Body of pancreas (tissue), 4 donors: Measurements from ENCODE around the gene CCDC86. TPM values are rescaled to one million over a fixed set of nuclear protein-coding genes. Genes with fewer than 3 reads are reported as not detected.

Source experiments
- ATAC-seq: fragments of 150-250 bp; one replicate; pipeline ENCODE4 v1.9.1; 2016
- DNase-seq, 4 donors: peaks; one replicate each; pipeline ENCODE4 v3.0.0-alpha.2; 2019
- H3K27ac ChIP-seq, 4 donors: fragments of 200-600 bp; sonication (generic); 1 replicate in 3 of 4; 2 replicates in 1 of 4; pipeline versions ENCODE4 v1.5.1 to v1.6.1; 2016 to 2019; ENCODE audit warnings: mild to moderate bottlenecking in 1 of 4, mixed read lengths in 1 of 4, moderate library complexity in 1 of 4
- H3K27me3 ChIP-seq, 2 donors: fragments of 200-600 bp; sonication (generic); one replicate each; pipeline ENCODE4 v1.6.0; 2016; ENCODE audit warnings: mild to moderate bottlenecking in 1 of 2
- H3K36me3 ChIP-seq, 2 donors: fragments of 200-600 bp; sonication (generic); replicated peaks in 1 of 2; 2 replicates each; pipeline ENCODE4 v1.5.1; 2016; ENCODE audit warnings: low read depth in 2 of 2; ENCODE audit not compliant: insufficient read depth in 1 of 2
- H3K4me1 ChIP-seq: fragments of 200-600 bp; sonication (generic); one replicate; pipeline ENCODE4 v1.6.0; 2016
- H3K4me3 ChIP-seq, 2 donors: fragments of 200-600 bp; sonication (generic); 1 replicate in 1 of 2; 2 replicates in 1 of 2; pipeline ENCODE4 v1.5.1; 2016 to 2019
- H3K9me3 ChIP-seq, 3 donors: fragments of 200-600 bp; sonication (generic); 1 replicate in 2 of 3; 2 replicates in 1 of 3; pipeline ENCODE4 v1.5.1; 2016
- POLR2A ChIP-seq, 3 donors: fragments of 450-650 bp; IDR thresholded peaks; one replicate each; pipeline ENCODE4 v1.6.1; 2016; ENCODE audit warnings: antibody characterized with exemption in 3 of 3, mild to moderate bottlenecking in 2 of 3
- WGBS, 2 donors: methylation state at CpG; one replicate each; pipeline ENCODE4 v1.1.5; 2017; 5-methylcytosine and 5-hydroxymethylcytosine counted together
- intact Hi-C: fragments of 100-400 bp; cut with DNase I; formaldehyde crosslinking; loops from one replicate; pipeline ENCODE4 v1.15.1; 2023
- total RNA-seq, 2 donors: library from RNA; depleted of rRNA; stranded (reverse); fragments of >200 nt; gene quantifications; one replicate each; pipeline ENCODE4 v1.1.0, GENCODE V29; 2016
- TF ChIP-seq, protein P1 (sequence below), 7 experiments: fragments of 450-650 bp in 4 of 7; fragments of 200-600 bp in 3 of 7; sonication (generic) in 3 of 7; IDR thresholded peaks; one replicate each; pipeline ENCODE4 v1.5.1; 2016 to 2019; ENCODE audit warnings: antibody characterized with exemption in 7 of 7

CCDC86 gene
- total RNA-seq, 2 donors from 2014 or later, result 14.8 to 26.4 TPM

DNA sequence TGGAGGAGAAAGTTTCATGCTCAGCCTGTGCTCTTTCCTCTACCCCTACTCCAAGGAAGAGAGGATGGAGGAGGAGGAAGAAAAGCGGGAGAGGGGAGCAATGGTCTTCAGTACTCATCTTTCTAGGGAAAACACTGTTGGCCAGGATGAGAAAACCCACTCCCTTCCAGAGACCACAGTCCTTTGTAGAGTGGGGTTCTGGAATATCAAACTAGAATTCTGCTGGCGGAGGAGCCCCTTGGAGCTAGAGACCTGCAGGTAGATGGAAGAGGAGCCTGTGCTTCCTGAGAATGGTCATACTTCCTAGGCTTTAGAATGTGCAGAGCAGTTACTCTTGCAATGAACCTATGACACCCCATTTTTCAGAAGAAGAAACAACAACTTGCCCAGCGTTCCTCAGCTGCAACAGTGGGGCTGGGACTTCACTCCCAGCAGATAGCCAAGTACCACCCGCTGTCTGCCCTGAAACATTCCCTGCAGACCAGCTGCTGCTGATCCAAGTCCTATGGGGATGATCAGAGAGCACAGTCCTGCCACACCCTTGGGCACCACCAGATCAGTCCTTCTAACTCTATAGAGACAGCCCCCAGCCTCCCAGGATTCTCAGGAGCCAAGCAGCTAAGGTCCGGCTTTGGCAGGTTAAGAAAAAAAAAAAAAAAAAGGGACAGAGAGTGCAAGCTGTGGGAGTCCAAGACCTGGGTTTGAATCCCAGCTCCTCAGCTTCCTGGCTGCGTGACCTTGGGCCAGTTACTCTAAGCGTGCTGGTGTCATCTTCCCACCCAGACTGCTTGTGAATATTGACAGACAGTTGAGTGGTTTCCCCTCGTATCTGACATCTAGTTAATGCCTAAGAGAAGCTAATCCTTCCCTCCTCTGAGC, 13.2 kb downstream of the CCDC86 start:
- H3K27ac ChIP-seq, result no peak overlapping the region
- WGBS, 2 donors, result 51 to 56% methylated on average over 6 to 7 of the region's 8 CpGs
- H3K4me3 ChIP-seq, result no peak overlapping the region
- H3K27me3 ChIP-seq, result no peaks in the 10 kb centered on the region
- no peak for DNase-seq
- H3K9me3 ChIP-seq, result no peaks in the 10 kb centered on the region
- no peak for ATAC-seq
- TF ChIP-seq POLR2A (IDR thresholded peaks at IDR 0.05), result no peak
- TF ChIP-seq, protein P1, sequence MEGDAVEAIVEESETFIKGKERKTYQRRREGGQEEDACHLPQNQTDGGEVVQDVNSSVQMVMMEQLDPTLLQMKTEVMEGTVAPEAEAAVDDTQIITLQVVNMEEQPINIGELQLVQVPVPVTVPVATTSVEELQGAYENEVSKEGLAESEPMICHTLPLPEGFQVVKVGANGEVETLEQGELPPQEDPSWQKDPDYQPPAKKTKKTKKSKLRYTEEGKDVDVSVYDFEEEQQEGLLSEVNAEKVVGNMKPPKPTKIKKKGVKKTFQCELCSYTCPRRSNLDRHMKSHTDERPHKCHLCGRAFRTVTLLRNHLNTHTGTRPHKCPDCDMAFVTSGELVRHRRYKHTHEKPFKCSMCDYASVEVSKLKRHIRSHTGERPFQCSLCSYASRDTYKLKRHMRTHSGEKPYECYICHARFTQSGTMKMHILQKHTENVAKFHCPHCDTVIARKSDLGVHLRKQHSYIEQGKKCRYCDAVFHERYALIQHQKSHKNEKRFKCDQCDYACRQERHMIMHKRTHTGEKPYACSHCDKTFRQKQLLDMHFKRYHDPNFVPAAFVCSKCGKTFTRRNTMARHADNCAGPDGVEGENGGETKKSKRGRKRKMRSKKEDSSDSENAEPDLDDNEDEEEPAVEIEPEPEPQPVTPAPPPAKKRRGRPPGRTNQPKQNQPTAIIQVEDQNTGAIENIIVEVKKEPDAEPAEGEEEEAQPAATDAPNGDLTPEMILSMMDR (IDR thresholded peaks at IDR 0.05), result no peak
- H3K4me1 ChIP-seq, result peaks cover 5% of the 10 kb centered on the region
- H3K36me3 ChIP-seq, result peaks cover 0 to 4% of the 10 kb centered on the region in 2 donors
- intact Hi-C loops, result no loop called here

DNA sequence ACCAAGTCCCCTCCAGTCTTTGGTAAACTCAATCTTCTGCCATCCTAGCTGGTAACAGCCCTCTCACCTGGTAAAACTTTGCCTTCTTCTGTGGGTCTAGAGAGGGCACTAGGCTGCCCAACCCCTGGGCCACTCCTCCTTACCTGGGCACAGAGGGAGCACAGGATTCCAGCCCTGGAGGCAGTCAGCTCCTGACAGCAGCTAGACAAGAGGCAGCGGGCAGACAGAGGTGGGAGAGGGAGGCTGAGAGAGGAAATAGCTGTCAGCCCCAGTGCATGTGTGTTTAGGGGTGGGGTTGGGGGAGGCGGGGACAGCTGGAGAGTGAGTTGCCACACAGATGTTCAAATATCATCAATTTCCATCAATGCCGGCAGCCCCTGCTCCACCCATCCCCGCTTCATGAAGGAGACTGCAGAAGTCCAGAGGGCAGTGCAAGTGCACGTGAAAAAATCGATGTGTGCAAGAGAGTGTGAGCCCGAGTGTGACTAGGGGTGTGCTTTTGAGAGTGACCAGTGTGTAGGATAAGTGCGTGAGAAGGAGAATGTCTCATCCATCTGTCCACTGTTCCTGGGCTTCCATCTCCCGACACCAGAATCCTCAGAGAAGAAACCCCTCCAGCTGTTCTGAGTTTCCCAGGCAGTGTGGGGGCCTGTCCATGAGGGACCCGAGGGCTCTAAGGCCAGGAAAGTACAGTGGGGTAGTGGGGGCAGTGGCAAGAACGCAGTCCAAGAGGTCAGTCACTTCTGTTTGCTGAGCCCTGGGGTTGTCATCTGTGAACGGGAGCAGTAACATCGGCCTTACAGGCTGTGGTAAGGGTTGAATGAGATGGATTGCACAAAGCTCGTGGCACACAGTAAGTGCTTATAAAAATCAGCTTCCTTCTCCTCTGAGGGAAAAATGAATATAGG, 14.1 kb downstream of the CCDC86 start, which contains the start of gene PTGDR2:
TSS of gene PTGDR2 (minus strand) at position 225 of the 908 bp plus-strand sequence. CDS start 2,228 bp downstream, outside the sequence.
- Histone ChIP-seq H3K27me3 (no peaks in the 10 kb centered on the region), H3K9me3 (no peaks in the 10 kb centered on the region), H3K4me3 (no peak within 1 kb of the TSS), H3K27ac (no peak within 1 kb of the TSS), H3K4me1 (peaks cover 5% of the 10 kb centered on the region), H3K36me3 (no peaks in the 10 kb centered on the region)
- TF ChIP-seq POLR2A (IDR thresholded peaks at IDR 0.05), result no peak
- TF ChIP-seq, protein P1 (IDR thresholded peaks at IDR 0.05), result no peak
- DNase-seq (no peak), ATAC-seq (no peak)
- intact Hi-C loops, result no loop called here
- WGBS, 2 donors, result 29 to 33% methylated on average over 14 of the region's 14 CpGs

DNA sequence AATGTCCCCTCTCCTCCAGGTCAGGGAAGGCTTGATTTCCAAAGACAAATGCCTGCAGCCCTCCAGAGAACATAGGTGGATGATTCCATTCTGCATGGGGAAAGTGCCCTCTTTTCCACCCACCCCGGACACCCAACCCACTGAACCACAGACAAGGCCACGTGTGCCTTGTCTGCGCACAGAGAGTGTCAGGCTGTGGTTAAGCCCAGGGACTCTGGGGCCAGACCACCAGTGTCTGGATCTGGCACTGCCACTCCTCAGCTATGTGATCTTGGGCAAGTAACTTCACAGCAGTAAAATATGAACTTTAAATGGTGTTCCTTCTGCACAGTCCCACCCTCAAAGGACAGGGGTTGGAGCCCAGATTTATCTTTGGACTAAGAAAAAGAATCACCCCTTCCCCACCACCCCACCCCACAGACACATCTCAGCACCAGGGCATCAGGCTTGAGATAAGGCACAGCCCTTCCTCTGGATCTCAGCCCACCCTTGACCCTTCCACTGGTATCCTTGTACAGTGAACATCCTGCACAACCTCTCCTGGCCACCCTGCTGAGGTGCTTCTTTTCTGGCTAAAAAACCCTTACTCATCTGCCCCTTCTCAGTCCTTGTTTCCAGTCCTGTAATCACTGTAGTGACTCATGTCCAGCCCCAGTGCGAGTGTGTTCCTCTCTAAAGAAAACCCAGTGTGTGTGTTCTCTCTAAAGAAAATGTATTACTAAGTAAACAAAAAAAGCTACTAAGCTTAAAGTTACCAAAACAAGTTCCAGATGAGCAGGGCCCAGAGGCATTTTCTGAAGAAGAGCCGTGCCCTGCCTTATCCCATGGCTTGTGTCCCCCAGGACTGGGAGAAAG, 15.7 kb downstream of the CCDC86 start:
- no peaks in the 10 kb centered on the region for H3K9me3 ChIP-seq
- no peak for DNase-seq
- peaks cover 3% of the 10 kb centered on the region for H3K4me1 ChIP-seq
- intact Hi-C loops, result no loop called here
- no peaks in the 10 kb centered on the region for H3K27me3 ChIP-seq
- no peak overlapping the region for H3K27ac ChIP-seq
- no peak for TF ChIP-seq POLR2A (IDR thresholded peaks at IDR 0.05)
- TF ChIP-seq, protein P1 (IDR thresholded peaks at IDR 0.05), result no peak
- ATAC-seq, result no peak
- H3K4me3 ChIP-seq, result no peak overlapping the region
- H3K36me3 ChIP-seq, result no peaks in the 10 kb centered on the region
- 84 to 90% methylated on average over 2 to 5 of the region's 5 CpGs for WGBS, 2 donors

DNA sequence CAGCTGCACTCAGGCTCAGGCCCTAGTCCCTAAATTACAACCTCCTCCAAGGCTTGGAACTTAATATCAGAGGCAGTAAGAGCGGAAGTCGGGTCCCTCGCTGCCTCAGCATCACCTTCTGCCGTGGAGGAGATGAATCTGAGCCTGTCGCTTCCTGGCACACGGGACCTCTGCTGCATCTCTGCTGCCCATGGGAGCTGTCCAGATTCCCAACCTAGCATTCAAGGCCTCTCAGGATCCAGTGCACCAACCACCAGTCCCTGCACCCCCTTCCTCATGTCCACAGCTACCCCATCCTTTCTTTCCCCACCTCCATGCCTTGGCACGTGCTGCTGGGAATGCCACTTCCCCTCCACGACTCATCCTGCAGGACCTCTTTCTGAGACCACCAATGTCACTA, 16.3 kb downstream of the CCDC86 start:
- ATAC-seq (no peak), DNase-seq (no peak)
- Histone ChIP-seq H3K4me3 (no peak overlapping the region), H3K4me1 (no peaks in the 10 kb centered on the region), H3K27me3 (no peaks in the 10 kb centered on the region), H3K9me3 (no peaks in the 10 kb centered on the region), H3K36me3 (no peaks in the 10 kb centered on the region), H3K27ac (no peak overlapping the region)
- intact Hi-C loops, result no loop called here
- WGBS, 2 donors, result 75 to 77% methylated on average over 8 of the region's 8 CpGs
- TF ChIP-seq, protein P1 (IDR thresholded peaks at IDR 0.05), result no peak
- TF ChIP-seq POLR2A (IDR thresholded peaks at IDR 0.05), result no peak
